Muscle layer of duodenum (tissue), 2 donors: ENCODE data around the gene OR52E8.

Source experiments
- H3K27ac ChIP-seq: one replicate; pipeline ENCODE4 v1.7.0; 2013; ENCODE audit warnings: mild to moderate bottlenecking, low read length
- H3K27me3 ChIP-seq: one replicate; pipeline ENCODE4 v1.7.0; 2013; ENCODE audit warnings: low read depth, mild to moderate bottlenecking, control low read depth, low read length
- H3K36me3 ChIP-seq, 2 donors: one replicate each; pipeline ENCODE4 v1.7.0; 2013; ENCODE audit warnings: low read length in 2 of 2, control low read depth in 1 of 2, mild to moderate bottlenecking in 1 of 2; ENCODE audit not compliant: insufficient read depth in 2 of 2, control insufficient read depth in 1 of 2
- H3K4me1 ChIP-seq, 2 donors: one replicate each; pipeline ENCODE4 v1.7.0; 2013; ENCODE audit warnings: low read length in 2 of 2, mild to moderate bottlenecking in 2 of 2, control low read depth in 1 of 2, moderate library complexity in 1 of 2; ENCODE audit not compliant: insufficient read depth in 2 of 2, control insufficient read depth in 1 of 2
- H3K4me3 ChIP-seq, 2 donors: one replicate each; pipeline ENCODE4 v1.7.0; 2013; ENCODE audit warnings: low read length in 2 of 2, low read depth in 1 of 2, mild to moderate bottlenecking in 1 of 2
- H3K9me3 ChIP-seq, 2 donors: one replicate each; pipeline ENCODE4 v1.7.0; 2013; ENCODE audit warnings: low read length in 2 of 2, control low read depth in 1 of 2, mild to moderate bottlenecking in 1 of 2; ENCODE audit not compliant: control insufficient read depth in 1 of 2
- donor health status: healthy.

The OR52E8 gene

DNA sequence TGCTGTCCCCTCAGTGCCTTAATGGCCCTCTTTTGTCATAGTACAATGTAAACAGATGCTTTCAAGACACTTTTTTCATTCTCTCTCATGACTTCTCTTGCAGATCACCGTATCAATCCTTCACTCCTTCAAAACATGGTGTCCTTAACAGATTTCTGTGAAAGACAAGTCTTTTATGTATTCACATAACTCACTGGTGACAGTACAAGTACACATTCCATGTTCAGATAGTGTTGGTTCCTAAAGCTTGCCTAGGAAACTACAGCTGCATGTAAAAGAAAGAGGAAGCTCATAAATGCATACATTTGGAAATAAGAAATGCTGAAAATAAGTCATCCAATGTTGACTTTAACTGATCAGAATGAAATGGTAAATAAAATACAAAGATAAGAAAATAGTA lies 10.8 kb downstream of the OR52E8 start:
- H3K4me3 ChIP-seq = no peak overlapping the region
- H3K4me1 ChIP-seq = no peaks in the 10 kb centered on the region
- H3K27ac ChIP-seq = no peak overlapping the region
- peaks cover 0 to 2% of the 10 kb centered on the region in 2 donors for H3K9me3 ChIP-seq
- no peaks in the 10 kb centered on the region for H3K36me3 ChIP-seq
- no peaks in the 10 kb centered on the region for H3K27me3 ChIP-seq

DNA sequence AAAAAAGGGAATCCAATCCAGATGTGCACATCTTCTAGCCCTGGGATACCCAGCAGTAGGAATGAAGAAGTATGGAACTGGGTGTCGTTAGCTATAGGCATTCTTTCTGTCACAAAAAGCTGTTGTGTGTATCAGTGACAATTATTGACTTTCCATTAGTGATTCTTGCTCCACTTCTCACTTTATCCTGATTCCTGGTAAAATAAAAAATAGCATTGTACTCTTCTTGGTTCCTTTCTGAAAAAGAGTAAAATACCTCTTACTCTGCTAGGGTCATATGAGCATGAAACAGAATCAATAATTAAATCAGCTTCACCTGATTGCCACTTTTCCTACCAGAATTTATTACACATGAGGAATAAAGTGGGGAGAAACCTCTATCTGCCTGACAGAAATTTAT lies 15.7 kb downstream of the OR52E8 start, which contains the start of gene OR52E6:
OR52E6 (minus strand) TSS at position 101 of the 400 bp plus-strand sequence; CDS start at position 101, 0 bp downstream.
- Histone ChIP-seq H3K36me3 (no peaks in the 10 kb centered on the region), H3K4me3 (no peak within 1 kb of the TSS), H3K27me3 (no peaks in the 10 kb centered on the region), H3K27ac (no peak within 1 kb of the TSS), H3K9me3 (no peaks in the 10 kb centered on the region), H3K4me1 (no peaks in the 10 kb centered on the region)

DNA sequence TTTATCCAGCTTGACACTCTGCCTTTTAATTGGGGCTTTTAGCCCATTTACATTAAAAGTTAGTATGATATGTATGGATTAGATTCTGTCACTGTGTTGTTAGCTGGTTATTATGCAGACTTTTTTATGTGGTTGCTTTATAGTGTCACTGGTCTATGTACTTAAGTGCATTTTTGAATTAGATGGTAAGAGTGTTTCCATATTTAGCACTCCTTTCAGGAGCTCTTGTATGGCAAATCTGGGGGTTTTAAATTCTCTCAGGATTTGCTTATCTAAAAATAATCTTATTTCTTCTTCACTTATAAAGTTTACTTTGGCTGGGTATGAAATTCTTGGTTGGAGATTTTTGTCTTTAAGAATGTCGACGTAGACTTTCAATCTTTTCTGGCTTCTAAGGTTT lies 19.8 kb downstream of the OR52E8 start:
- Histone ChIP-seq H3K4me1 (no peaks in the 10 kb centered on the region), H3K9me3 (no peaks in the 10 kb centered on the region), H3K27ac (no peak overlapping the region), H3K36me3 (no peaks in the 10 kb centered on the region), H3K4me3 (no peak overlapping the region), H3K27me3 (no peaks in the 10 kb centered on the region)

DNA sequence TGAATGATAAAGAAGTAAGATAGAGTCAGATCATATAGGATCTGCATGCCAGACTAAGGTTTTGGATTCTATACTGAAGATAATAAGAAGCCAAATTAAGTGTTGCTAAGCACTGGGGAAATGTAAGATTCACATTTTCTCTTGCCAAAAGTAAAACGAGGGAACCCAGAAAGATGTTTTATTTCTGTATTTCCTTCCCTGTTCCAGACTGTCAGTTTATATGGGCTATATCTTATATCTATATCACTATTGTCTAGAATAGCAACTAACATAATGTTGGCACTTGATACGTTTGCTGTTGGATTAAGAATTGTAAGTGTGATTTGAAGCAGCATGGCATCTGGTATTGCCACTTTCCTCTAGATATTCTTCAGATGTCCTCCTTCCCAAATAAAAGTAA lies 24.0 kb downstream of the OR52E8 start:
- H3K36me3 ChIP-seq = no peaks in the 10 kb centered on the region
- no peaks in the 10 kb centered on the region for H3K27me3 ChIP-seq
- H3K4me3 ChIP-seq = no peak overlapping the region
- H3K4me1 ChIP-seq = no peaks in the 10 kb centered on the region
- no peaks in the 10 kb centered on the region for H3K9me3 ChIP-seq
- H3K27ac ChIP-seq = no peak overlapping the region

DNA sequence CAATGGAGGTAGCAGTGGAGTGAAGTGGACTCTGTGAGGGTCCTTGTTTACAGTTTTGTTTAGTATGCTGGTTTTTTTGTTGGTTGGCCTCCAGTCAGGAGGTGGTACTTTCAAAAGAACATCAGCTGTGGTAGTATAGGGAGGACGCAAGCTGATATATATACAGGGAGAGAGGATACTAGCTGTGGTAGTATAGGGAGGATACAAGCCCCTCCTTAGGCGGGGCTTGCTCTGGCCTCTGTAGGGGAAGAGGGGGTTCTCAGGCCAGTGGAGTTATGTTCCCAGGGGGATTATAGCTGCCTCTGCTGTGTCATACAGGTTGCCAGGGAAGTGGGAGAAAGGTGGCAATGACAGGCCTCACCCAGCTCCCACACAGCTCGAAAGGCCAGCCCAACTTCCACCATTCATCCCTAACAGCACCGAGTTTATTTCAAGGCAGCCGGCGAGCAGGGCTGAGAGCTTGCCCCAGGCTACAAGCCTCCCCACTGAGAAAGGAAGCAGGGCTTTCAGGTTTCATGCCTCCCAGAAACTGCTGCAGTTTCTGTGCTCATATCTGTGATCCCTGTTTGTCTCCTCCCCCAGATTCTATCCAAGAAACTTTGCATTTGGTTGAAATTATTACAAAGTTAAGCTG lies 26.2 kb downstream of the OR52E8 start:
- Histone ChIP-seq H3K4me3 (no peak overlapping the region), H3K27me3 (no peaks in the 10 kb centered on the region), H3K27ac (no peak overlapping the region), H3K9me3 (no peaks in the 10 kb centered on the region), H3K4me1 (no peaks in the 10 kb centered on the region), H3K36me3 (no peaks in the 10 kb centered on the region)

DNA sequence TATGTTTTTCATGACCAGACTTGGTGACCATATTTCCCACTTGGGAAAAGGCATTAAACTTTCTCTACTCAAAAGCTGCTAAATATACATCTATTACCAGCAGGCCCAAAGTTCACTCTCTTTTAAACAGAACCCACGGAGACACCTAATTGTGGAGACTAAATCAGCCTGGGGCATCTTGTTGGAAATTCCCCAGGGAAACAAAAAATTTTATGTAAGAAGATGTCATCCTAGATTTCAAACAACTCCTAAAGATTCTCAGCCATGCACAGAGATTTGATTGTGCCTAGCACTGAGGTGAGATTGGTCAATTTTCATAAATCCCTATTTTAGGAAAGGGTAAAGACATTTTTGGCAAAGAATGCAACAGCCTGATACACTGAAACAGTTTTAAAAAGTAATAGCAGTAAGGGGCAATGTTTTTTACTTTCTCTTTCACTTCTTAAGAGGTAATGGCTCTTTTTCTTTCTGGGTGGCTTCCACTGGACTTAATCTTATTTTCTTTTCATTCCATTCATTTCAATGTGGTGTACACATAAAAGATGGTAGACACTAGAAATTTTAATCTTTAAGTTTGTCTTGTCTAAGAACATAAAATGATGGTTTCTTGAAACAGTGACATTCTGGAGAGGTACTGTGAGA lies 39.1 kb downstream of the OR52E8 start:
- no peak overlapping the region for H3K27ac ChIP-seq
- no peaks in the 10 kb centered on the region for H3K27me3 ChIP-seq
- H3K4me1 ChIP-seq = no peaks in the 10 kb centered on the region
- no peaks in the 10 kb centered on the region for H3K36me3 ChIP-seq
- H3K9me3 ChIP-seq = no peaks in the 10 kb centered on the region
- H3K4me3 ChIP-seq = peak overlapping the region in 1 of 2 donors; percentile 11

DNA sequence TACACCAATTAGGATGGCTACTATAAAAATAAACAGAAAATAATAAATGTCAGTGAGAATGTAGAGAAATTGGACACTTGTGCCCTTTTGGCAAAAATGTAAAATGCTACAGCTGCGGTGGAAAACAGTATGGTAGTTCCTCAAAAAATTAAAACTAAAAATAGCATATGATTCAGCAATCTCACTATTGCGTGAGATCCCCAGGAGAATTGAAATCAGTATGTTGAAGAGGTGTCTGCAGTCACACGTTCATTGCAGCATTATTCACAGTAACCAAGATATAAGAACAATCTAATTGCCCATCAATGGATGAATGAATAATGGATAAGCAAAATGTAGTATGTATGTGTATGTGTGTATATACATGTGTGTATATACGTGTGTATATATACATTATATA lies 42.0 kb downstream of the OR52E8 start:
- H3K4me1 ChIP-seq = no peaks in the 10 kb centered on the region
- no peak overlapping the region for H3K27ac ChIP-seq

DNA sequence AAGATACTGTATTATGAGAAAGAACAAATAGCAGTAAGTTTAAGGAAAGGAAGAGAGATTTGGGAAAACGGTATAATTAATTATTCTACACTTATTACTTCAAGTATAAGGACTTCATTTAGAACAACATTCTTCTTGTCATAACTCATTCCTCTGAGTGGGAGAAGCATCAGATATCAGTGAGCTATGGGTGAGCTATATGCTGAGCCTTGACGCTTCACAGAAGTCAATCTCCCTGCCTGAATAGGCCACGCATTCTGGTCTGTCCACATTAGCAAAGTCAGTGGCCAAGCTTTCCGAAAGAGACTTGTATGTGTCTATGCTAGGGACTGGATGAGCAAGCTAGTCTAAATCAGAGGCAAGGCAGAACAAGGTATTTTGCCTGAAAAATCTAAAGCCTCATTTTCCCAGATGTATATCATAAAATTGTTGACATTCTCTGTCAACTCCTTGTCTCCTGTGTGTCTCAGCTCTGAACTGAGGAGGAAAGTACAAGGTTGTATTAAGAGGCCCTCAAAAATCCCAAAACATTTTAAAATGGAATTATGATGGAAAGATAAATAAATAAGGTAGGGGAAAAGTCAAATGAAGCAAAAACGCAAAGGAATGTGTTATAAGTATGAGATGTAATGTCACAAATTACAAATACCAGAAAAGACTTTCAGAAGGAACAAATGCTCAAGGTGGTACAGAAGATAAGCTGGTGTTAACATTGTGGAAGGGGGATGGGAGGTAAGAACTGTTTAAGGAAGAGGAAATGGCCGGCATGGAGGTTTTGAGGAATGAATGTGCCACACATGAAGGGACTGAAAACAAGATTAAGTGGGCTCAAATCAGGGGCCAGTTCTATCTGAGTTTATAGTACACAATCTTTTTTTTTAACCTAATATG lies 47.3 kb downstream of the OR52E8 start:
- H3K27me3 ChIP-seq = no peaks in the 10 kb centered on the region
- H3K4me3 ChIP-seq = no peak overlapping the region
- no peak overlapping the region for H3K27ac ChIP-seq
- no peaks in the 10 kb centered on the region for H3K36me3 ChIP-seq
- H3K9me3 ChIP-seq = no peaks in the 10 kb centered on the region
- H3K4me1 ChIP-seq = peaks cover 0 to 11% of the 10 kb centered on the region in 2 donors

More for the DNA sequence above, 42.0 kb downstream of the OR52E8 start:
- Histone ChIP-seq H3K4me3 (no peak overlapping the region), H3K36me3 (no peaks in the 10 kb centered on the region), H3K27me3 (no peaks in the 10 kb centered on the region), H3K9me3 (no peaks in the 10 kb centered on the region)

DNA sequence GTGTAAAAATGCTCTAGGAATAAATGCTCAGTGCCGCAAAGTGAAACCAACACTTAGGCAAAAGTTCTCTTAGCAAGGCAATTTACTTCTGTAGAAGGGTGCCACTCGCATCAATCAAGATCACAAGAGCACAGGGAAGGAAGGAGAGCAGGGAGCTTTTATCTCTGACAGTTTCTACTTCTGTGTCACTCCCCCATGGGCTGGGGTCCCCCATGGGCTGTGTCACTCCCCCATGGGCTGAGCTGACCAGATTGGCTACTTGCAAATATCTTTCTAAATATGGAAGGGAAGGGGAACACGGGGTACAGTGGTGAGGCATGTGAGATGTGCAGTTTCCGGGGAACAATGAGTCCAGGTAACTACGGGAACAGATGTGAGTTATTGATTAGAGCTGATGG lies 48.4 kb downstream of the OR52E8 start:
- no peaks in the 10 kb centered on the region for H3K9me3 ChIP-seq
- H3K36me3 ChIP-seq = no peaks in the 10 kb centered on the region
- peaks cover 0 to 11% of the 10 kb centered on the region in 2 donors for H3K4me1 ChIP-seq
- H3K27me3 ChIP-seq = no peaks in the 10 kb centered on the region
- peak overlapping the region; percentile 71 to 79 for H3K4me3 ChIP-seq
- H3K27ac ChIP-seq = no peak overlapping the region

DNA sequence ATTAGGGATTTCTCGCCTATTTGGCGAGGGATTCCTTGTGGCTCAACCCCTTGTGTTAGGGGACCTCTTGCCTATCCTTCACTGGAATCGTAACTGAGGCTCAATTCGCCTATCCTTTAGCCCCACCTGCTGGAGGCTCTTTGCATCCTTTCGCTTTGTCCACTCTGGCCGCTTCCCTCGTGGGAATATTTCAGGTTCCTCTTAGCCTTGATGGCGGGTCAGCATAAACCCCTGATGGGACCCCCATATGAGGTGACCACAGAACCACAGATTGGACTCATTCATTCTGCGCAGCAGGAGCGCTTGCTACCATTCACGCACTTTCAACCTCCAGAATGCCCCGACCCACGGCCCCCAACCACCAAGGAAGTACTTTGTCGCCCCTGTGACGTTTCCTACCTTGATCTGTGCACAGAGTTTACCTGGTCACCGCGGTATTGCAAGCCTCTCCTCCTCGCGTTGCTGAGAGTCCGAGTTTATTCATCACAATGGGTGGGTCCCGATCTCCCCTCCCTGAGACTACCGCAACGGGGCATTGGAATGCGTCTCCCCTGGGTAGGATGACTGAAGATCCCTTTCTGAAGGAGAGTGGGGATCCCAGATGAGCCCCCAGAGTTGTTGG lies 48.9 kb downstream of the OR52E8 start, which contains the start of gene OR52N2:
OR52N2 (plus strand) TSS at position 425 of the 622 bp plus-strand sequence. CDS start 11,412 bp downstream, outside the sequence.
- Histone ChIP-seq H3K27me3 (no peaks in the 10 kb centered on the region), H3K4me3 (peak within 1 kb of the TSS; percentile 71 to 79), H3K27ac (no peak within 1 kb of the TSS), H3K4me1 (peaks cover 0 to 11% of the 10 kb centered on the region in 2 donors), H3K36me3 (no peaks in the 10 kb centered on the region), H3K9me3 (no peaks in the 10 kb centered on the region)

DNA sequence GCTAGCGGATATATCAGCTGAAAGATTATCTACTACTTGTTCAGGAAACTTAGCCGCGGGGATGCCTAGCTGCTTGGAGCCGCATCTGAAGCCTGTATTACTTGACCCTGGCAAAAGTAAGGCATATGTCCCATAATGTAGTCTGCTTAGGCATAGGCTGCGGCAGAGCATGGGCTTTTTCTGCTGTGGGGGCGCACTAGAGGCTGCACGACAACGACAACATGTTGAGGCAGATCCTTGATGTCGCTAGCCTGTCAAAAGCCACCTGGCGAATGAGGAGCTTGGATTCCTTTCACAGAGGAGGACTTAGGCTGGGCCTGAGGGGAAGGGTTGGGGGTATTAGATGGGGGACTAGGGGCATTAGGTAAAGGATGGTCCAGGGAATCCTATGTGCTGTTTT lies 49.9 kb downstream of the OR52E8 start:
- Histone ChIP-seq H3K27ac (no peak overlapping the region), H3K36me3 (no peaks in the 10 kb centered on the region), H3K9me3 (no peaks in the 10 kb centered on the region), H3K27me3 (no peaks in the 10 kb centered on the region), H3K4me1 (peaks cover 0 to 11% of the 10 kb centered on the region in 2 donors), H3K4me3 (no peak overlapping the region)
